NCI-H2107 treated with DMSO at 0.1 percent for 48 hours (cell line): Measurements from ENCODE around the gene TUBB4B.

Source experiments
- DNase-seq: peaks from one replicate; lab custom pipeline; 2025; ENCODE audit not compliant: unreplicated experiment; lab: John Stamatoyannopoulos, UW

Gene TUBB4B

GRCh38 chr9:137270929-137271695, 30.0 kb downstream of the TUBB4B start:
- no peak for DNase-seq

DNA sequence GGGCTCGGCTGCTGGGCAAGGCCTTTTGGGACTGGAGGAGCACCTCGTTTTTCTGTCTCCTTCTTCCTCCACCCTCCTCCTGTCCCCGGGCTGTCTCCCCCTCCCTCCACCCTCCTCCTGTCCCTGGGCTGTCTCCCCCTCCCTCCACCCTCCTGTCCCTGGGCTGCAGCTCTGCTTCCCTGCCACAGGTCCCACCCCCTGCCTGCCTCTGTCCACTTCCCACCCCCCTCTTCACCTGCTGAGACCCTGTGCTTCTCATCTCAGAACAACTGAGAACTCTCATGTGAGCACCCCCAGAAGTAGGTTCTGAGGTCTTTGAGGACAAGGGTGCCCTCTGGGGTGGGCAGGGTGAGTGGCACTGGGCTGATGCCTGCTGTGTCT, 30.6 kb downstream of the TUBB4B start:
- DNase-seq: no peak

DNA sequence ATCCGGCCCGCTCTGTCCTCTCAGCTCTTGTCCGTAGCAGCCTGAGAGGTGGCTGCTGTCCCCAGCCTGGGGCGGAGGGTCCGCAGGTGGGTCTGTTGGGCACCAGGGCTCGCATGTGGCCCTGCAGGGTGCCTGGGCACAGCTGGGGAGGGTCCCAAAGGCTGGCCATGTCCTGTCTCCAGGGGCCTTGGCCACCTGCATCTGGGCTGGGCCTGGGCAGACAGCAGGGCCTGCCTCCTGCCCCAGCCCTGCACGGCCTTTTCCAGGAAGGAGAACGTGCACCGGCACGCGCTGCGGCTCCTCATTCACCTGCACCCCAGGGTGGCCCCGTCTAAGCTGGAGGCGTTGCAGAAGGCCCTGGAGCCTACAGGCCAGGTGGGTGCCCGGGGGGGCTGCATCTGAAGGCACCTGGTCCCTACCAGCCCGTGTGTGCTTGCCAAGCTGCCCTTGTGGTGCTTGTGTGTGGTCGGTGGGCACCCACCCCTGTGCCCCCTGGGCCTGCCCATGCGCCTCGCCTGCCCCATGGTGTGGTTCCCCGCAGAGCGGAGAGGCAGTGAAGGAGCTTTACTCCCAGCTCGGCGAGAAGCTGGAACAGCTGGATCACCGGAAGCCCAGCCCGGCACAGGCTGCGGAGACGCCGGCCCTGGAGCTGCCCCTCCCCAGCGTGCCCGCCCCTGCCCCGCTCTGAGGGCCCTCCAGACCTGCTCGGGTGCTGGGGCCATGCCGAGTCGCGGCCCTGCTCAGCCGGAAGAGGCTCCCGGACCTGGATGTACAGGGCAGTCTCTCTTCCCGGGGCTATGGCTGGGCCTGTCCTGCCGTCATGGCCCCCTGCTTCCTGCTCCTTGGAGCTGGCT, 31.4 kb downstream of the TUBB4B start:
- DNase-seq: no peak

GRCh38 chr9:137273095-137273490, 32.0 kb downstream of the TUBB4B start:
- no peak for DNase-seq

DNA sequence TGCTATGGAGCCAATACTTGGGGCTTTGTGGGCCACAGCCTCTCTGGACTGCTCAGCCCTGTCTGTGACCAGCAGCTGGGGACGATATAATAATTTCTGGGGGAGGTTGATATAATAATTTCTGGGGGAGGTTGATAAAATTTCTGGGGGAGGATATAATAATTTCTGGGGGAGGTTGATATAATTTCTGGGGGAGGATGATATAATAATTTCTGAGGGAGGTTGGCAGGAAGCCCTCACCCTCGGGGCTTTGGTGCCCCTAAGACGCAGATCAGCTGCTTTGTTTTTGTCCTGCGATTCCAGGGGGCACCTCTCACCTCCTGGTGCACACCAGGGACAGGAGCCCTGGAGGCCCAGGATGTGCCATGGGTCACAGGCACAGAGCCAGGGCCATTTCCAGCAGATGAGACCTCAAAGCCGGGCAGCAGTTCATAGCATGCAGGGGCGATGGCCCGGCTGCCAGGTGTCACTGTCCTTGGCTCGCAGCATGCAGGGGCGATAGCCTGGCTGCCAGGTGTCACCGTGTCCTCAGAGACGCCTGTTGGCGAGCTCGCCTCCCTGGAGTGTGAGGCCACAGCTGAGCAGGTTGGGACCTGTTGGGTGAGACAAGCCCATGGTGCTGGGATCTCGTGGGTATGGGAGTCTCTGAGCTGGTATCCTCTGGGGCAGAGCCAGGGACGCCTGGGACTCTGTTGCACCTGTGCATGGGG, 32.7 kb downstream of the TUBB4B start:
- DNase-seq: peak; percentile 35

GRCh38 chr9:137275203-137275587, 34.1 kb downstream of the TUBB4B start:
- DNase-seq: no peak

DNA sequence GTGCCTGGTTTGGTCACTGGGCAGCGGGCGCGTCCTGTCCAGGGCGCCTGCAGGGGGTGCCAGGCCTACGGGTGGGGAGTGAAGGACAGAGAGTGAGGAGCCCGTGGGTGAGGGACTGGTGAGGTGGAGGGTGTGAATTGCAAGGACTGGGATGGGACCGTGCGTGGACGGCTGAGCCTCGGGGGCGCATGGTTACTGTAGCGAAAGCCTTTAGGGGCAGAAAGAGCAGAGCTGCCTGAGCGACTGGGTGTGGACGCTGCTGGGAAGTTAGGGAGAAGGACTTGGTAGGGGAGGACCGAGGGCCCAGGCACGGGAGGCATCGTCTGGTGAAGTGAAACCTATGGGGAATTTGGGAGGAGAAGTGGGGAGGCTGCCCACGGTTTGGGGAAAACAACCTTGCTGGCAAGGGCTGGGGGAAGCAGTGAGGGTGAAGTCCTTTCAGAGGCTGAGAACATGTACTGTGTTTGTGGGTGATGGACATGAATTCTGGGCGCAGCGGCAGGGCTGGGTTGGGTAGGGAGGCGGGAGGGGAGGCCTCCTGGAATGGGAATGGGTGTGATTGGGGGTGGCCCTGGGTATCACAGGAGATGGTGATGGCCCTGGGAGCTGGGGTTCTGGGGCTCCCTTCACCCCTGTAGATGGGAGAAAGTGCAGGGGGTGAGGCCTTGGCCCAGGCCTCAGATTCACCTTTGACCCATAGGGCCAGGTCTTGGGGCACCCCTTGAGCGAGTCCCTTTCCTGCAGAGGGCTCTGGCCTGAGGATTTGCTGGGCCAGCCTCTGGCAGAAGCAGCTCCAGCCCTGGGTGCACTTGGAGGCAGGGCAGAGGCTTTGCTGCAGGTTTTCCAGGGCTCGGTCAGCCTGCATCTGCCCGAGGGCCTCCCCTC, 34.7 kb downstream of the TUBB4B start:
- no peak for DNase-seq

DNA sequence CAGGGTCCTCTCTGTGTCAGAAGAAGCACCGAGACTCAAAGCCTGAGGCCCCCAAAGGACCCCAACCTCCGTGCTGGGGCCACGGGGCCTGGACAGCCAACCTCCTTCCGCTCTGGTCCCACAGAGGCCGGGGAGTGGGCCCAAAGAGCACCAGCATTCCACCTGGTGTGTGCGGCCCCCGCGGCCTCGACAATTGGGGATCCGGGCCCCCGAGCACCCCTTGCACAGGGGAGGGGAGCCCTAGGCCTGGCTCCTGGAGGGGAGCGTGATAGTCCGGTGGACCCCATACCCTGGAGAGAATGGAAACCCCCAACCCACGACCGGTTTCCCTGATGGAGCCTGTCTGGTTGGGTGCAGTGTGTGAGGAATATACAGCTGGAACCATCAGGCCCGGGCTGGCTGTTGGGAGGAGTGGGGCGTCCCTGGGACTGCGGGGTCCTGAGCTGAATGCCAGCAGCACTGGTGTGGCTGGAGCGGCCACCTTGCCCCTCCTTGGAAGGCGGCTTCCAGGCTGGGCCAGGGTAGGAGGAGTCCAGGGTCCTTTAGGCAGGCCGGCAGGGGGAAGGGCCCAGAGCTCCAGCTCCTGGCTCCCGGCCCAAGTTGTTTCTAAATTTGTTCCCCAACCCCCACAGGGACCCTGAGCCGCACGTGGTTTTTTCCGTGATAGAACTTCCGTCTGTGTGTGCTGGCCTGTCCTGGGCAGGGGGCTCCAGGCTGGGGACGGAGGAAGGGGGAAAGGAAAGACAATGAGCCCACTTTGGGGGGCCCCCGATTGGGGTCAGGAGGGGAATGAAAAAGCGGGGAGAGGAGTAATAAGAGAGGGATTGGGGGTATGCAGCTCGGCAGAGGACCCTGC, 35.6 kb downstream of the TUBB4B start:
- DNase-seq: no peak

- DNase-seq: no peak
Measured at GRCh38 chr9:137277329-137278041, 36.4 kb downstream of the TUBB4B start, which contains the start of gene TOR4A. TSS of gene TOR4A (plus strand) at chr9:137277726. CDS start at chr9:137278690, 964 bp downstream.

GRCh38 chr9:137278061-137278701, 37.1 kb downstream of the TUBB4B start:
- DNase-seq: no peak

- DNase-seq: no peak
Measured at GRCh38 chr9:137278721-137279711, 37.9 kb downstream of the TUBB4B start.

- no peak for DNase-seq
Measured at GRCh38 chr9:137279741-137280473, 38.8 kb downstream of the TUBB4B start.

GRCh38 chr9:137280474-137281344, 39.6 kb downstream of the TUBB4B start:
- no peak for DNase-seq

GRCh38 chr9:137281345-137282116, 40.4 kb downstream of the TUBB4B start:
- no peak for DNase-seq

DNA sequence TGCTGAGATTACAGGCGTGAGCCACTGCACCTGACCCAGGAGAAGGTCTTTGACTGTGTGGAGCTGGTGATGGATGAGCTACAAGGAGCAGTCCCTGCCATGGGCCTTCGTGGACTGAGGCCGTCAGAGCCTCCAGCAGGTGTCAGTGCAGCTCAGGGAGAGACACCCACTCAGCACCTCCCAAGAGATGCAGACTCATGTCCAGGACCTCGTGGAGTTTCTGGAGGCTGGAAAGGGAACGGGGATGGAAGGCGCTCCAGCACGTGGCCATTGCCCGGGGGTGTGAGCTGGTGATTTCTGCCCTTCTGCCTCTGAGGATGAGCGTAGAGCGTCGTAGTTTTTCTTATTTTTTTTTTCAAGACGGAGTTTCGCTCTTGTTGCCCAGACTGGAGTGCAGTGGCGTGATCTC, 45.9 kb downstream of the TUBB4B start:
- DNase-seq: no peak
